Left forelimb (tissue), 1 donor: ENCODE measurements around the gene FAM50B.
A peak's percentile ranks its signal among the peaks of the same experiment; 100 is the strongest.

Source experiments
- DNase-seq: peaks from one replicate; pipeline ENCODE4 v3.0.0-alpha.2; 2018; ENCODE audit warnings: low spot score

FAM50B gene, protein sequence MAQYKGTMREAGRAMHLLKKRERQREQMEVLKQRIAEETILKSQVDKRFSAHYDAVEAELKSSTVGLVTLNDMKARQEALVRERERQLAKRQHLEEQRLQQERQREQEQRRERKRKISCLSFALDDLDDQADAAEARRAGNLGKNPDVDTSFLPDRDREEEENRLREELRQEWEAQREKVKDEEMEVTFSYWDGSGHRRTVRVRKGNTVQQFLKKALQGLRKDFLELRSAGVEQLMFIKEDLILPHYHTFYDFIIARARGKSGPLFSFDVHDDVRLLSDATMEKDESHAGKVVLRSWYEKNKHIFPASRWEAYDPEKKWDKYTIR

DNA sequence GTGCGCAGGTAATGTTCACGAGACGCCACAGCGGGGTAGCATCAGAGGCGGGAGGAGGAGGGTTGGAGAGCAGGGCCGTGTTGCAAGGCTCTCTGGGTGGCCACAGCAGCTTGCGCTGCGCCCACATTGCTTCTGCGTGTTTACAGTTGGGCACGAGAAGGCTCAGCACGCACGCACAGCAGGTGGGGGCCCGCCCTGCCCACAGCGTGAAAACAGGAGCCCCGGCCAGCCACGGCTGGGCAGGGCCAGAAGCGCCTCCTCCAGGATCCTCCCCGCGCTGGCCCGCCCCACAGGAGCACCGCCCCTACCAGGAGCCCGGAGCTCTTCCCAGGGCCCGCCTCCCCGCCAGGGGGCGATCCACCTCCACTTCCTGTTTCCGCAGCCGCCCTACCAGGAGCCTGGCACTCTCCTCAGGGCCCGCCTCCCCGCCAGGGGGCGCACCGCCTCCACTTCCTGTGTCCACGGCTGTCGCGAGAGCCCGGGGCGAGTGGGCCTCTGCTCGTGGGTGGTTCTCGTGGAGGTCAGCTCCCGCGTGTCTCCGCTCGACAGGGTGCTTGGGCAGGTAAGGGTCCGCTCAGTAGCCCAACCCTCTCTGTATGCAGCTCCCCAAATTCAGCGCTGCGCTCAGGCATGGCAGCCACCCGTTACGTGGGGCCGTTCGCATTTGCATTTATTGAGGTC, at the start of gene FAM50B:
FAM50B (plus strand) TSS at position 449 of the 681 bp plus-strand sequence. CDS start 439 bp downstream, outside the sequence.
- peak; percentile 97 for DNase-seq

DNA sequence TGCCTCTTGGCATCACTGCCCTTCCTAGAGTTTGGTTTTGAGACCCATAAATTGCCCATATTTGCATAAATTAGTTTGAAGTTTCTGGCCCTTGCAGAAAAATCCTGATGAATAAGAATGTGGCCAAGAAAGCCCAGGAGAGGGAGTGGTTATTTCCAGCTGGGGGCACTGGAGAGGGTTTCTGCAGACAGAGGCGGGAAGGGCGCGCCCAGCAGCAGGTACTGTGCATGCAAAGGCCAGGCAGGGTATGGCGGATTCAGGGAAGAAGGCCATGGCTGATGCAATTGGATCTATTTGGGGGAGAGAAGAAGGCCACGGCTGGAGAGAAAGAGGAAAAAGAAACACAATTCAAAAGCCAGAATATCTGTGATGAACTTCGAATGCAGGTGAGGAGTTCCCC, 49.5 kb upstream of the FAM50B start:
- DNase-seq: no peak

- DNase-seq: no peak
Measured at GRCh38 chr6:3800850-3801591, 48.2 kb upstream of the FAM50B start.

DNA sequence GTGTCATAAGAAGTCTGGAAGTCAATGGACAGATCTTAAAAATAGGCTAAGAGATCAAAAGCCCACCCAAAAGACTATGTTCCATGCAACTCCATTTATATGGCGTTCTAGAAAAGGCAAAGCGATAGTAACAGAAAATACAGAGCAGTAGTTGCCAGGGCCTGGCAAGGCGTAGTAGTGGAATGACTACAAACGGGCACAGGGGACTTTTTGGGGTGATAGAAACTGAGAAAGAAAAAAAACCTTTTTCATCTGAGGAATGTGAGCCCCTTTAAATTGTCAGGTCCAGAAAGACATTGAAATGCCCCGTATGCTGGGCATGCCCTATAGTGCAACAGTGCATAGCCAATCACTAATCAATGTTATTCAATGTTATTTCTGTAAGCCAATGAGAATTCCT, 47.2 kb upstream of the FAM50B start:
- no peak for DNase-seq

DNA sequence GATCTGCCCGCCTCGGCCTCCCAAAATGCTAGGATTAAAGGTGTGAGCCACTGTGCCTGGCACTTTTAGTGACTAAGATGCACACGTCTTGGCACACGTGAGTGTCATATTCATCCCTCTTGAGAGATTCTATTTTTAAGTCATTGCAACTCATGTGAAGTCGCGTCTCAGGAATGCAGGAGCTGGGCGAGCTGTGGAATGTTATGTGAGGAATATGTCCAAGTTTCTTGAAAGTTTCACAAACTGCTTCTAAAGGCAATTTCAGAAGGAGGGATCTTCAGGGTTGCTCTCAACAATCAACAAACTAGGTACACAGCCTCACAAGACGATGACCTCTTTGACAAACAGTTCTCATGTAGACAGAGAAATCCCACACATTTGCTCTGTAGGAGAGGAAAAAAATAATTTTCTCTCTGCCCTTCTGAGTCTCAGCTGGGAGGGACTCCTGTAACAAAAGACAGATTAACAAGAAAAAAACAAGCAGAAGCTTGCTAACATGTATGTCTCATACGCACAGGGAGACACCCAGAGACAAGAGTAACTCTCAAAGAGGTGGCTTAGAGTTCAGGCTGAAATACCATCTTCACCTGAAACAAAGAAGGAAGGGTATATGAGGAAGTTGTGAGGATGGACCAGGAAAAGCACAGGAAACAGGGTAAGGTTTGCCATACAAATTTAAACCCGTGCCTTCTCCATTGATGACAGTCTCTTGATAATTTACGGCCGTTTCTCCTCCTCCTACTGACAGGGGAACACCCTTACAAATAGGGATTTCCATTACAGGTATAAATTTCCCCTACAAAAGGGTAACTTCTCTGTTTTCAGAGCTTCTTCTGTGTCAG, 45.3 kb upstream of the FAM50B start:
- no peak for DNase-seq

DNA sequence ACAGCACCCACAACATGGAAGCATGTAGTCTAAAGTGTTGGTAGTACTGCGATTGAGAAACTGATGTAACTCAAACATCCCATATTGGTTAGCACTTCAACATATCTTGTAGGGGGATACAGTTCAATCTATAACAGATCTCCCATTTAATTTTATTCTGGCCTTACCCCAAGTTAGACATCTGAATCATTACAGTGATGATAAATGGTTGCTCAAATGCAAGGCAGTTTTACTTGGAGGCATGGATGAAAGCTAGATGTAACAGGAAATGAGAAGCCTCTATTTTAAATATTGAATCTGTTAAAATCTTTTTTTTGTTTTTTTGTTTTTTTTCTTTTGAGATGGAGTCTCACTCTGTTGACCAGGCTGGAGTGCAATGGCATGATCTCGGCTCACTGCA, 44.2 kb upstream of the FAM50B start:
- DNase-seq: no peak

DNA sequence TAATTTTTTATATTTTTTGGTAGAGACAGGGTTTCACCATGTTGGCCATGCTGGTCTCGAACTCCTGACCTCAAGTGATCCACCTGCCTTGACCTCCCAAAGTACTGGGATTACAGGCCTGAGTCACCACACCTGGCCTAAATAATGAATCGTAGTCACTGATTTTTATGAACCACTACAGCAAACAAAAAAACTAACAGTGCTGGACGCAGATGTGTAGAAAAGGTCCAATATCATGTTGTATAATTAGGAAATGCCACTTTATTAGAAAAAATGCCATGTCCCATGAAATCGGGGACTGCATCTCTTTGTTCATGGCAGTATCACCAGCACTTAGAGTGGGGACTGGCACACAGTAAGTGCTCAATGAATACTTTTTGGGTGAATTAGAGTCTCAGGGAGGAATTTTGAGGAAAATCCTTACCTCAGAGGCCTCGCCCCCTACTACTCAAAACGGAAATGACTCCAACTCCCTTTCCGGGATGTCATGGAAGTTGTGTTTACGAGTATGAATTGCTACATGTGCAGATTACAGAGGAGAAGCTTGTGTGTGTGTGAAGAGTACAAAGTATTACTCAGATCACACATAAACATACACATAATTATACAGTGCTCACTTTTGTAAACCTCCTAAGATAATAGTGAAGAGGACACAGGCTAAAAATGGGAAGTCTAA, 43.6 kb upstream of the FAM50B start:
- DNase-seq: no peak

DNA sequence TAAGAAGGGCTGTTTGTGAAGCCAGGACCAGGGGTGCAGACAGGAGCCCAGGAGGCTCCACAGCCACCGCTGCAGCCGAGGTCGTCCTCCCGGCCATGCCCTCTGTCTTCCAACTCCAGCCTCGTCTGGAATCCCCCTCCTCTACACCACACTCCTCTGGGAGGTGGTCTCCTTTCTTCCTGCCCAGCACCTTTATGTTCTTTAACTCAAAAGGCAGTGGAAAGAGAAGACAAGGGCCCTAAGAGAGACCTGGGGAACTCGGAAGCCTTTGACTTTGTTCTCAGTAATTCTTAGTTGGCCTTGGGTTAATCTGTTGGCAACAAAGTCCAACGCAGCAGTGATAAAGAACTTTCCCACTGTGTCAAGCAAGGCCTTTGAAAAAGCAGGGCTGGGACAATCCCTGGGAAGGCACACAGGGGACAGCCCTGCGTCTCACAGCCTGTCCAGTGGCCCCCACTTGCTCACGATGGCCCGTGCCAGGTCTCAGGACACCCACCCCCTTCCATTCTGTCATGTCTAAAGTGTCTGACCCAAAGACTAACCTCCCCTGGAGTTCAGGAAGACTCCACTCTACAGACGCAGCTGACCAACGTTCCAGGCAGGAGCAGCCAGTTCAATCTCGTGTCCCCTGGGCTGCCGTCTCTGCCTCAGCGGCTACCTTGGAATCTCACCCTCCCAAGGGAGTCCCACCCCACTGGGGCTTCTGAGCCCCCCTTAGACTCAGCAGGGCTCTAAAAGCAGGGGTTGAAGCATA, 42.8 kb upstream of the FAM50B start:
- DNase-seq: no peak

DNA sequence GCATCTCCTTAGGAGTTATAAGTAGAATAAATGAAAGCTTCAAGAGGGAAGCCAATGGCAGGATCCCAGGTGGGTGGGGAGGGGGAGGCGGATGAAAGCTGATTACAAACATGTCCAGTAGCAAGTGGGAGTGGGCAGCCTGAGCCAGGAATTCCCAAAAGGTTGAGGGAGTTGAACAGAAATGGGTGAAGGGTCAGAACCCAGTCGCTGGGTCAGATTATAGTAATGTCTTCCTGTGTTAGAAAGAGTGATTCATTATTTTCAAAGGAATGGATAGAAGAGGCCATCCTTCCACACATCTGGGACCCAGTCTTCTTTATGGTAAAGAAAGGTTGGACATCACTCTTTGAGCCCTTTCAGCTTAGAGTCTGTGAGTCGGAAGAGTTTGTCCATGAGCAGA, 41.0 kb upstream of the FAM50B start:
- no peak for DNase-seq

GRCh38 chr6:3808759-3809514, 40.2 kb upstream of the FAM50B start:
- DNase-seq: peak; percentile 76

GRCh38 chr6:3809515-3809891, 39.7 kb upstream of the FAM50B start:
- DNase-seq: no peak

DNA sequence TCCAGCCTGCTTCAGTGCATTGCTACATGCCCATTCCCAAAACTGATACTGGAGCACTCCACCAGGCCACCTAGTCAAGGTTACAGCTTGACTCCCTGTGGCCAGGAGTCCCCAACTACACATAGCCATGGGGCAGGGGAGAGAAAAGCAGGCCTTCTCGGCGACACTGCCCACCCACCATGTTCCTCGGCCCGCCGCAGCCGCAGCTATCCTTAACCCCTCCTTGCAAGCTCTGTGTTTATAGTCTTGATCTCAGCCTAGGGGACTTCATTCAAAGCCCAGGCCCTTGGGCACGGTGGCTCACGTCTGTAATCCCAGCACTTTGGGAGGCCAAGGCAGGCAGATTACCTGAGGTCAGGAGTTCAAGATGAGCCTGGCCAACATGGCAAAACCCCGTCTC, 39.2 kb upstream of the FAM50B start:
- DNase-seq: no peak

DNA sequence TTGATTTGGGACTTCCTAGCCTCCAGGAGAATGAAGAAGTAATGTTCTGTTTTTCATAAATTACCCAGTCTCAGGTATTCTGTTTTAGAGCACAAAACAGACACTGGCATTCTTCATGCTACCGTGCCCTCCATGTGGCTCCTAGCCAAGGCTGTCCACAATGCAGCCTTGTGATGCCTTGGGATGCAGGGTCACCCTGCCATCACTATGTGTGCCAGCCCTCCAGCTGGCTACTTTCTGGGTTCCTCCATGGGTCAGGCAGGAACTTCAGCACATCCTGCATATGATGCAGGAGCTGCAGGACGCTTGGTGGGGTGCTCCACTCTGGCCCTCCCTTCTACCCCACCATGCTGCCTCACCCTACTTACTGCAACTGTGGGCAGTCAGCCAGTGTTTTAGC, 38.0 kb upstream of the FAM50B start:
- DNase-seq: no peak

- no peak for DNase-seq
Measured at GRCh38 chr6:3812596-3812995, 36.6 kb upstream of the FAM50B start.

DNA sequence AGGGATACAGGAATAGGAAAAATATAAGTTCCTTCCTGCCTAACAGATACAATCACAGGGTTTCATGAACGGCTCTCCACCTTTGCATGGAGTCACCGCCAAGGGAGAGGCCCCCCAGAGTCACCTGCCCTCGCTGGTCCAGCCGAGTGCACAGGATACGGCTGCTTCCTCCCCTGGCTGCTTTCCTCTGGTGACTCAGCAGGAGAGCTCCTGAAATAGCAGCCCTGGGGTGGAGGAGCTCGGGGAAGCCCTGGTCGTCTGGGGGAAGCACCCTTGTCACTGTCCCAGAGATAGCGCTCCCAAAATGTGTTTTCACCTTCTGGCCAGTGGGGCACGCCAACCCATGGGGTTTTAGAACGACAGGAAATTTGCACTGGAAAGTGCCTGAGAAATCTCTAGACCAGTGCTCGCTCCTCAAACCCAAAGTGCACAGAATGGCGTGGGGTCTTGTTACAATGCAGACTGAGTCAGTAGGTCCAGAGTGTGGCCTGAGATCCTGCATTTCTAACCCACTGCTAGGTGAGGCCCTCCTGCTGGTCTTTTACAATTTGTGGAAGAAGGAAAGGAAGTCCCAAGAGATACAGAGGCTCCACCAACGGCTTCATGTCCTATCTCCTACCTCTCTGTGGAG, 35.9 kb upstream of the FAM50B start:
- no peak for DNase-seq

DNA sequence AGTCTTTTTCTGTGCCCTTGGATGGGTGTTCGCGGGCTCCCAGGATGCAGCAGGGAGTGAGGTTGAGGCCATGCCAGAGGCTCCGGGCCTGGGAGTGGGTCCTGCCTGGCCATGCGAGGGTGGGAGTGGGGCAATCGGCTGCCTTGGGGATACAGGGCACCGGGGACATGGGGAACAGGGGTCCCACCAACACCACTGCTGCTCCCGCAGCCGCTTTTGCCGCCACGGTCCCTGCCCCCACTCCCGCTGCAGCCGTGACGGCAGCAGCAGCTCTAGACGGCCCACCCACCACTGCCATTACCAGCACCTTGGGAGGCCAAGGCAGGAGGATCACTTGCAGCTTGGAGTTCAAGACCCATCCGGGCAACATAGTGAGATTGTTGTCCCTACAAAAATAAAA, 35.3 kb upstream of the FAM50B start:
- no peak for DNase-seq

DNA sequence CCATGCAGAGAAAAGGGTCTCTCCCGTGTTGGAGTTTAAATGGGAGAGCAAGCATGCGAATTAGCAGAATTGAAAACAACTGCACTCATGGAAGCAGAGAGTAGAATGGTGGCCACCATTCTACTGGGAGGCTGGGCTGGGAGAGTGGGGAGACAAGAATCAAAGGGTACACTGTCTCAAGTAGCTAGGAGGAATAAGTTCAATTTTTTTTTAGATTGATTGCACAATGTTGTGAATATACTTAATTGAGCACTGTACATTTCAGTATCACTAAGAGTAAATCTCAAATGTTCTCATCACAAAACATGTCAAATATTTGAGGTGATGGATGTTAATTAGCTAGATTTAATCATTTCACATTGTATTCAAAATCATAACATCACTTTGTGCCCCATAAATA, 34.6 kb upstream of the FAM50B start:
- DNase-seq: no peak

DNA sequence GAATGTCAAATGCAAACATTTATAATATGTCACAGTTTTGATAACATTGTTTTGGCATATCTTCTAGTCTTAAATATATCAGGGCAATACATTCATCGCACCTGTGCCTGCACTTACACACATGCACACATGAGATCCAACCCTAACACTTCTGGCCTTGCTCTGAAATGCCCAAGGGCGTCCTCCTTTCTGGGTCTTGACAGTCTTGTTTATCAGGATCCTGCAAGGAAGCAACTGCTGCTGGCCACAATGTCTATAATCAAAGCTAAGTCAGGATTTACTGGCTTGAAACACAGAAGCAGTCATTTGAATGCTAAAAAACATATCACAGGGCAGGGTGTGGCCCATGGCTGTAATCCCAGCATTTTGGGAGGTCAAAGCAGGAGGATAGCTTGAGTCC, 32.9 kb upstream of the FAM50B start:
- DNase-seq: no peak
